Fibroblast of lung (primary cell): ENCODE measurements around the gene SGPL1.

Source experiments
- EZH2 ChIP-seq: IDR thresholded peaks from 2 replicates; pipeline ENCODE4 v1.5.1; 2012; ENCODE audit warnings: low read length, control low read depth, mild to moderate bottlenecking; ENCODE audit errors: missing control alignments
- TF ChIP-seq, protein P1 (sequence below), 2 donors: IDR thresholded peaks in 1 of 2; conservative IDR thresholded peaks in 1 of 2; 1 replicate in 1 of 2; 2 replicates in 1 of 2; pipeline ENCODE4 v1.5.1; 2011 to 2012; ENCODE audit warnings: low read length in 2 of 2, control low read depth in 1 of 2, inconsistent platforms in 1 of 2, low read depth in 1 of 2, mild to moderate bottlenecking in 1 of 2

DNA sequence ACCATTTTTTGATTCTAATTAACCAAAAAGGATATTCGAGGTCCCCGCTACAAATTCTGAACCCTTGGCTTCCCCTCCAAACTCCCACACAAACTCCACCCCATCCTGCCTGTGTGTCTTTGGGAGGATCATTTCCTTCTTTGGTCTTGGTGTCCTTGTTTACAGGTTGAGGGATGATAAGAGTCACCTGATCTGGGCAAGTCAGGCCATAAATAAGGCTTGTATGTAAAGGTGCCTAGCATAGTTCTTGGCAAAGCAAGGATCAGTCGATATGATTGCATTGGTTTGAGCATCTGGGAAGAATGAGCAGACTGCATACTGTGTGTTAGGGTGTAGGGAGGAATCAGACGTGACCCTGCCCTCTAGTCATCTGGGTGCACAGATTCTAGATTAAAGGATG, 1.6 kb upstream of the SGPL1 start:
- no peak for TF ChIP-seq EZH2
- TF ChIP-seq, protein P1, sequence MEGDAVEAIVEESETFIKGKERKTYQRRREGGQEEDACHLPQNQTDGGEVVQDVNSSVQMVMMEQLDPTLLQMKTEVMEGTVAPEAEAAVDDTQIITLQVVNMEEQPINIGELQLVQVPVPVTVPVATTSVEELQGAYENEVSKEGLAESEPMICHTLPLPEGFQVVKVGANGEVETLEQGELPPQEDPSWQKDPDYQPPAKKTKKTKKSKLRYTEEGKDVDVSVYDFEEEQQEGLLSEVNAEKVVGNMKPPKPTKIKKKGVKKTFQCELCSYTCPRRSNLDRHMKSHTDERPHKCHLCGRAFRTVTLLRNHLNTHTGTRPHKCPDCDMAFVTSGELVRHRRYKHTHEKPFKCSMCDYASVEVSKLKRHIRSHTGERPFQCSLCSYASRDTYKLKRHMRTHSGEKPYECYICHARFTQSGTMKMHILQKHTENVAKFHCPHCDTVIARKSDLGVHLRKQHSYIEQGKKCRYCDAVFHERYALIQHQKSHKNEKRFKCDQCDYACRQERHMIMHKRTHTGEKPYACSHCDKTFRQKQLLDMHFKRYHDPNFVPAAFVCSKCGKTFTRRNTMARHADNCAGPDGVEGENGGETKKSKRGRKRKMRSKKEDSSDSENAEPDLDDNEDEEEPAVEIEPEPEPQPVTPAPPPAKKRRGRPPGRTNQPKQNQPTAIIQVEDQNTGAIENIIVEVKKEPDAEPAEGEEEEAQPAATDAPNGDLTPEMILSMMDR (conservative IDR thresholded peaks at IDR 0.05 in 1 of 2, IDR thresholded peaks at IDR 0.05 in 1 of 2; ENCODE audit: low read depth in 1 of 2, low read length in 2 of 2) = no peak
